GM21447 (cell line): ENCODE results near the gene ADGRF1.

Experiments used
- ATAC-seq: cut with Tn5 transposase; IDR thresholded peaks from one replicate; pipeline ENCODE4 v1.9.1; 2021; ENCODE audit not compliant: unreplicated experiment

Gene ADGRF1

GRCh38 chr6:46985943-46986342 is 56.2 kb downstream of the ADGRF1 start:
- ATAC-seq, result no peak

- ATAC-seq, result no peak
Observed at GRCh38 chr6:46983007-46983411, 59.1 kb downstream of the ADGRF1 start.

GRCh38 chr6:46979206-46979605 is 62.9 kb downstream of the ADGRF1 start:
- ATAC-seq, result no peak

- ATAC-seq, result no peak
Observed at GRCh38 chr6:46974786-46975185, 67.3 kb downstream of the ADGRF1 start.

- ATAC-seq, result no peak
Observed at GRCh38 chr6:46973029-46973428, 69.1 kb downstream of the ADGRF1 start.

- no peak for ATAC-seq
Observed at GRCh38 chr6:46972531-46972930, 69.6 kb downstream of the ADGRF1 start.

- no peak for ATAC-seq
Observed at GRCh38 chr6:46969206-46969605, 72.9 kb downstream of the ADGRF1 start.

GRCh38 chr6:46967826-46968349 is 74.2 kb downstream of the ADGRF1 start:
- ATAC-seq, result no peak

GRCh38 chr6:46964716-46965519 is 77.2 kb downstream of the ADGRF1 start:
- ATAC-seq, result no peak

GRCh38 chr6:46963626-46964025 is 78.5 kb downstream of the ADGRF1 start:
- ATAC-seq, result no peak

- ATAC-seq, result no peak
Observed at GRCh38 chr6:46963039-46963438, 79.1 kb downstream of the ADGRF1 start.

GRCh38 chr6:46961711-46962110 is 80.4 kb downstream of the ADGRF1 start:
- ATAC-seq, result no peak

- no peak for ATAC-seq
Observed at GRCh38 chr6:46961232-46961631, 80.9 kb downstream of the ADGRF1 start.

GRCh38 chr6:46959419-46959818 is 82.7 kb downstream of the ADGRF1 start:
- no peak for ATAC-seq

- no peak for ATAC-seq
Observed at GRCh38 chr6:46956409-46956808, 85.7 kb downstream of the ADGRF1 start.

GRCh38 chr6:46954837-46955451 is 87.2 kb downstream of the ADGRF1 start:
- no peak for ATAC-seq

- no peak for ATAC-seq
Observed at GRCh38 chr6:46953921-46954320, 88.2 kb downstream of the ADGRF1 start.

GRCh38 chr6:46949632-46950280 is 92.4 kb downstream of the ADGRF1 start:
- no peak for ATAC-seq

- ATAC-seq, result no peak
Observed at GRCh38 chr6:46948699-46949098, 93.4 kb downstream of the ADGRF1 start.
